GM12864 (cell line): Measurements from ENCODE around the gene PYDC1.
"Not testable (repeated sequence)": the region's sequence is repeated elsewhere in the genome, so short reads cannot be mapped to it uniquely, and the experiment has no call there.

Experiments used
- DNase-seq: peaks from one replicate; pipeline ENCODE4 v3.0.0-alpha.2; 2011; ENCODE audit warnings: low read depth
- H3K4me3 ChIP-seq: 2 replicates; pipeline ENCODE4 v1.5.1; 2011; ENCODE audit warnings: mild to moderate bottlenecking, low read depth, low read length, control low read depth
- TF ChIP-seq, protein P1 (sequence below): IDR thresholded peaks from 2 replicates; pipeline ENCODE4 v1.5.1; 2011; ENCODE audit warnings: low read depth, mild to moderate bottlenecking, moderate library complexity, low read length, control low read depth, inconsistent platforms; ENCODE audit errors: missing control alignments

PYDC1 gene

DNA sequence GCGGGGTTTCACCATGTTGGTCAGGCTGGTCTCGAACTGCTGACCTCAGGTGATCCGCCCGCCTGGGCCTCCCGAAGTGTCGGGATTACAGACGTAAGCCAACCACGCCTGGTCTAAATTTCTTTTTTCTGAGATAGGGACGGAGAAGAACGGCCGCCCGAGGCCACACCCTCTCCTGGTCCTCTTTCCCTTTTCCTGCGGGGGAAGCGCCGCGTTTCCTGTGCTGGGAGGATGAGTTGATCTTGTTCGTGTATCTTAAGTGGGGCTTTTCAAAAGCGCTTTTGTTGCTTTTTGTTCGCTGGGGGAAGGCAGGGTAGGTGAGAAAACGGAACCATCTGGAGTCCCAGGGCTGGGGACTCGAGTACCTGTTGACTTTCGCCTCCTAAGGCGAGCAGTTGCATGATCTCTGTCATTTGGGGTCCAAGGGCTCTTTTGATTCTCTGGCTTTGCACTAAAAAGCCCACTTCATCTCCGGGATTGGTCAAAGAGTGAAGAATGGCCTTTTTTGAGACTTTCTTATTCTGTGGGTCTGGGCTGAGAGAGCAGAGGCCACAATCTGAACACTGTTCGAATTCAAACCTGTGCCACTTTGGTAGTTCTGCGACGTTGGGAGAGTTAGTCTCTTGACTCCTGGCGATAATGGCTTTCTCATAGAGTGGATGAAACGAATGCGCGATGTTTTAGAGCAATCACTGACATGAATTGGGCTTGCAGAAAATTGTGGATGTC, 35.7 kb downstream of the PYDC1 start:
- peak overlapping the region; percentile 88 for H3K4me3 ChIP-seq

DNA sequence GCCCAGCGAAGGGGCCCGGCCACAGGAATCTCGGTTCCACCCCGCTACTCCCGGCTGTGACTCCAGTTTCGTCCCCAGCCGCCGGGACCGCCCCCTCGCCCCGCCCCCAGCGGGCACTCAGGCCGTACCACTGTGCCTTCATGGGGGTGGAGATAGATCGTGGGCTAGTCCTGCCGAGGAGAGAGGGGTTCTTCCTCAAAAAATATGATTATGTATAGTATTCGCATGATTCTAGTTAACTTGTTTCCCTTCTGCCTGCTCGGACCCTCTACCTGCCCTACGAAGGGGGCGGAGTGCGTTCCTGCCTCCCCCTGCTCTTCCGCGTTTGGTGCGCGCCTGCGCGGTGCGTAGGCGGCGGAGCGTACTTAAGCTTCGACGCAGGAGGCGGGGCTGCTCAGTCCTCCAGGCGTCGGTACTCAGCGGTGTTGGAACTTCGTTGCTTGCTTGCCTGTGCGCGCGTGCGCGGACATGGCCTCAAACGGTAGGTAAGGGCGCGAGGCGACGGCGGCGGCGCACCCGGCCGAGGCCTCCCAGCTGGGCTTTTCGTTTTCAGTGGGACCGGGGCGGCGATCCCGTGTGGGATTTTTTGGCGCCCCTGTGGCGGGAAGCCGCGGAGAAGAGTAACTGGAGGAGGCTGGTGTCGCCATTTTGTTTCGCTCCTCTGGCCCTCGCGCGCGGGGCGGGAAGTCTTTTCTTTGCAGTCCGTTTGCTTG, 37.0 kb downstream of the PYDC1 start, which contains the start of gene FUS:
TSS of gene FUS (plus strand) at position 393 of the 713 bp plus-strand sequence. CDS start at position 469, 76 bp downstream.
- TF ChIP-seq, protein P1, sequence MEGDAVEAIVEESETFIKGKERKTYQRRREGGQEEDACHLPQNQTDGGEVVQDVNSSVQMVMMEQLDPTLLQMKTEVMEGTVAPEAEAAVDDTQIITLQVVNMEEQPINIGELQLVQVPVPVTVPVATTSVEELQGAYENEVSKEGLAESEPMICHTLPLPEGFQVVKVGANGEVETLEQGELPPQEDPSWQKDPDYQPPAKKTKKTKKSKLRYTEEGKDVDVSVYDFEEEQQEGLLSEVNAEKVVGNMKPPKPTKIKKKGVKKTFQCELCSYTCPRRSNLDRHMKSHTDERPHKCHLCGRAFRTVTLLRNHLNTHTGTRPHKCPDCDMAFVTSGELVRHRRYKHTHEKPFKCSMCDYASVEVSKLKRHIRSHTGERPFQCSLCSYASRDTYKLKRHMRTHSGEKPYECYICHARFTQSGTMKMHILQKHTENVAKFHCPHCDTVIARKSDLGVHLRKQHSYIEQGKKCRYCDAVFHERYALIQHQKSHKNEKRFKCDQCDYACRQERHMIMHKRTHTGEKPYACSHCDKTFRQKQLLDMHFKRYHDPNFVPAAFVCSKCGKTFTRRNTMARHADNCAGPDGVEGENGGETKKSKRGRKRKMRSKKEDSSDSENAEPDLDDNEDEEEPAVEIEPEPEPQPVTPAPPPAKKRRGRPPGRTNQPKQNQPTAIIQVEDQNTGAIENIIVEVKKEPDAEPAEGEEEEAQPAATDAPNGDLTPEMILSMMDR = no peak
- peak within 1 kb of the TSS; percentile 88 for H3K4me3 ChIP-seq
- DNase-seq = peak; percentile 77

More for the DNA sequence above, 35.7 kb downstream of the PYDC1 start:
- DNase-seq = no peak
- TF ChIP-seq, protein P1 = no peak

DNA sequence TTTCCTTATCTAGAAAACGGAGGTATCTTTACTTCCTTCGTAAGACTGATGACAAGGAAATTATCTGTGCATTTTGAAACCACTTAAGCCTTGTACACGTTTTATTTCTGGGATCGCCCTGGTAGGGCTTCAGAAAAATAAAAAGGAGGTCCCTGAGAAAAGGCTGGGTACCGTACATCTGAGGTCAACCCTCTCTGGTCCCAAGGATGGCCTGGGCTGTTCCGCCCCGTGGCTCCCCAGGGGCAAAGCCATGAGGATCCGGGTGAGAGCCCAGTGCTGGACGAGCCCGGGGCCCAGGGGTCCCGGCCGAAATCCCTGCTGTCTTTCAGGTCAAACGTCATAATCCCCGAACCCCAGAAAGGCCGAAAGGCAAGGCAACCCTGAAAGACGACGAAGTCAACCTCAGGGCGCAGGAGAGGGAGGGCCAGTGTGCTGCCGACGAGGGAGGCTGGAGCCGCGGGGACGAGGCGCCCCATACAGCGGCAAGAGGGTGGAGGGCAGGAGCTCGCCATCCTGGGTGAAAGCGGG, 37.7 kb downstream of the PYDC1 start:
- TF ChIP-seq, protein P1 = no peak
- no peak for DNase-seq
- peak overlapping the region; percentile 88 for H3K4me3 ChIP-seq

DNA sequence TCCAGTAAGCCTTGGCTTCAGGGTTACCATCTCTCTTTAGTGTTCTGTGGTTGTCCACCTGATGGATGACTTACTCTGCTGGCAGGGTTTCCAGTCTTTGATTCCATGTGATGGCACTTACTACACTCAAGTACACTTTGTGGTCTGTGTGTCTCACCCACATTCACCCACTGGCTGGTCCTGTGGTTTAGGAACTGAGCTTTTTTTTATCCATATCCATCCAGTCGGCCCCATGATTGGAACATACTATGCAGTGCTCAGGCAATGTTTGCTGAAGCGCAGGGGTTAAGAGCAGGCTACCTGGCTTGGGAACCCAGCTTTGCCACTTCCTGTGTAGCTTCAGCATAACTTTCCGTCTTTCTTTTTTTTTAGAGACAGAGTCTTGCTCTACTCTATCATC, 39.8 kb downstream of the PYDC1 start:
- TF ChIP-seq, protein P1 = no peak

DNA sequence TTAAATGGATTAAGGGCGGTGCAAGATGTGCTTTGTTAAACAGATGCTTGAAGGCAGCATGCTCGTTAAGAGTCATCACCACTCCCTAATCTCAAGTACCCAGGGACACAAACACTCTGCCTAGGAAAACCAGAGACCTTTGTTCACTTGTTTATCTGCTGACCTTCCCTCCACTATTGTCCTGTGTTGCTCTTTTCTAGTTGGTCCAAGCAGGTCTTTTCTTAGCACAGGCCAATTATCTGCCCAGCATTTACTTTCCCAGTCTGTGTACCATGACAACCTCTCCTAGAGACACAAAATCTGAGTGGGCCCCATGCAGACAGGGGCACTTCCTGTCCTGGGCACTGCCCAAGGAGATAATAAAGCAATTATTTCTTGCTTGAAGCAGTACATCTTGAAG, 46.9 kb downstream of the PYDC1 start:
- DNase-seq = not testable (repeated sequence)

More for the DNA sequence above, 39.8 kb downstream of the PYDC1 start:
- H3K4me3 ChIP-seq = no peak overlapping the region
- DNase-seq = no peak

DNA sequence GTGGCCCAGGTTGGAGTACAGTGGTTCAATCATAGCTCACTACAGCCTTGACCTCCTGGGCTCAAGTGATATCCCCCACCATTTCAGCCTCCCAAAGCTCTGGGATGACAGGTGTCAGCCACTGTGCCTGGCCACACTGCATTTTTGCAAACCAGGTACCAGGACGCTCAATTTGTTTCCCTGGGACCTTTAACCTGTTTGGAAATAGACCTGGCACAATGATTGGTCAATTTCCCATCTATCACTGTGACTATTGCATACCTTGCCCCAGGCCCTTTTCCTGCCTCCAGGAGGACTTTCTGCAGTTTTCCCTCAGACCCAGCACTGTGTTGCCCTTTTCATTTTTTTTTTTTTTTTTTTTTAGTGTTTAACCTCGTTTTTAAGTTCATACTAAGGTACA, 48.1 kb downstream of the PYDC1 start:
- no peak overlapping the region for H3K4me3 ChIP-seq
- DNase-seq = no peak
- TF ChIP-seq, protein P1 = no peak

More for the DNA sequence above, 46.9 kb downstream of the PYDC1 start:
- H3K4me3 ChIP-seq = not testable (repeated sequence)

DNA sequence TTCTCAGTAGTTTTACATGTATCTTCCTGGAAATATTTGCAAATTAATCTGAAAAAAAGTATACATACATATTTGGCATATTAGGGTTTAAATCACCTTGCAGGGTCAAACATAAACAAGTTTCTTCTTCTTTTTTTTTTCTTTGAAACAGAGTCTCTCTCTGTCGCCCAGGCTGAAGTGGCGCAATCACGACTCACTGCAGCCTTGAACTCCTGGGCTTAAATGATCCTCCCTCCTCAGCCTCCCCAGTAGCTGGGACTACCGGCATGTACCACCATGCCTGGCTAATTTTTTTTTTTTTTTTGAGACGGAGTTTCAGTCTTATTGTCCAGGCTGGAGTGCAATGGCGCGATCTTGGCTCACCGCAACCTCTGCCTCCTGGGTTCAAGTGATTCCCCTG, 49.6 kb downstream of the PYDC1 start:
- TF ChIP-seq, protein P1 = no peak
- H3K4me3 ChIP-seq = no peak overlapping the region
- DNase-seq = no peak
